ENCODE results near the gene DNAH2.

Gene DNAH2

GRCh38 chr17:7840441-7840840, 122.9 kb downstream of the DNAH2 start:
- no peak for DNase-seq

DNA sequence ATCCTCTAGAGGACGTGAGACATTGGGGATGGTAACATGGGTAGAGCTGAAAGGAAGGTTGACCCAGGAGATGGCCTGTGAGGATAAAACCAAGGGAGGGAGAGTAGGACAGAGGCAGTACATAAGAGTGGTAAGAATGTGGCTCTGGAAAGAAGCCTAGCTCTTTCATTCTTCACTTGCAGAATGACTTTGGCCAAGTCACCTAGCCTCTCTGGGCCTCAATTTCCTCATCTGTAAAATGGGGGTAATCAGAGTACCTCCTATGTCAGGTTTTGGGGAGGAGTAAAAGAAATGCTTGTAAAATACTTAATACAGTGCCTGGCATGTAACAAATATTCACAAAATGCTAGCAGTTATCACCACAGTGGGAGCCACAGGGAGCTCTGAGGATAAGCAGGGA, 123.3 kb downstream of the DNAH2 start:
- no peak for DNase-seq

- DNase-seq: peak; percentile 80
These were observed 123.9 kb downstream of the DNAH2 start for GRCh38 chr17:7841396-7841914.

GRCh38 chr17:7841915-7842379, 124.4 kb downstream of the DNAH2 start:
- DNase-seq: peak; percentile 71

GRCh38 chr17:7842380-7843256, 125.1 kb downstream of the DNAH2 start:
- peak; percentile 92 for DNase-seq

GRCh38 chr17:7843257-7843535, 125.7 kb downstream of the DNAH2 start:
- DNase-seq: no peak

- DNase-seq: peak; percentile 79
These were observed 126.2 kb downstream of the DNAH2 start for GRCh38 chr17:7843536-7844291.

DNA sequence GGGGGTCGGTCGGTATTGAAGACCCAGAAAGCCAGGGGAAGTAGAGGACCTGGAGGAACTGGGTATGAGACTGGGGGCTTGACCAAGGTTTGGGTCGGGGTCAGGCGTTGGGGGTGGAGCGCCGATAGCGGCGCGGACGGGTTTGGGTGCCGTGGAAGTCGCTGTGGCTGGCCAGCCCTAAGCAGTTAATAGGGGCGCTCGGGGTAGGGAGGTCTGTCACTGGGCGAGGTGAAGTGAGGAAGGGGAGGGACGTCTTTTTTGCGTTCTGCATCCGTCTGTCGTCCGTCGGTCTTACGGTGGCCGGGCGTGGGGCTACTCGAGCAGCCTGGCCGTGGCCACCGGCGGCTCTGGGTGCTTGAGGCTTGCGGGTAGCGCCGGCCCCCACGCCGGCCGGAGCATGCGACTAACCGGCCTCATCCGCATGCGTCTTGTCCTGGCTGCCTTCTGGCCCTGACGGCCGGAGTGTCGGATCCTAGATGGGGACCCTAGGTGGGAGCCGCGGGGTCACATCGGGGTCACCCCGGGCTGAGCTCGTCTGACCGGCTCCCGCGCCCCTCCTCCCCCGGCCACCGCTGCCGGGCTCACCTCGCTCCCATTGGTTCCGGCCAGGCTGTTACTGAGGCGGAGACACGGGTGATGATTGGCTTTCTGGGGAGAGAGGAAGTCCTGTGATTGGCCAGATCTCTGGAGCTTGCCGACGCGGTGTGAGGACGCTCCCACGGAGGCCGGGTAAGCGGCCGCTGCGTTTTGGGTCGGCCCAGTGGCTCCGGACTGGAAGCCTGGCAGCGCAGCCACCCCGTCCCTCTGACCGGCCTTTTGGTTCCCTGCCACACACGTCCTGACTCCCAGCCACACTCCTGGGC, 127.0 kb downstream of the DNAH2 start:
- peak; percentile 95 for DNase-seq

DNA sequence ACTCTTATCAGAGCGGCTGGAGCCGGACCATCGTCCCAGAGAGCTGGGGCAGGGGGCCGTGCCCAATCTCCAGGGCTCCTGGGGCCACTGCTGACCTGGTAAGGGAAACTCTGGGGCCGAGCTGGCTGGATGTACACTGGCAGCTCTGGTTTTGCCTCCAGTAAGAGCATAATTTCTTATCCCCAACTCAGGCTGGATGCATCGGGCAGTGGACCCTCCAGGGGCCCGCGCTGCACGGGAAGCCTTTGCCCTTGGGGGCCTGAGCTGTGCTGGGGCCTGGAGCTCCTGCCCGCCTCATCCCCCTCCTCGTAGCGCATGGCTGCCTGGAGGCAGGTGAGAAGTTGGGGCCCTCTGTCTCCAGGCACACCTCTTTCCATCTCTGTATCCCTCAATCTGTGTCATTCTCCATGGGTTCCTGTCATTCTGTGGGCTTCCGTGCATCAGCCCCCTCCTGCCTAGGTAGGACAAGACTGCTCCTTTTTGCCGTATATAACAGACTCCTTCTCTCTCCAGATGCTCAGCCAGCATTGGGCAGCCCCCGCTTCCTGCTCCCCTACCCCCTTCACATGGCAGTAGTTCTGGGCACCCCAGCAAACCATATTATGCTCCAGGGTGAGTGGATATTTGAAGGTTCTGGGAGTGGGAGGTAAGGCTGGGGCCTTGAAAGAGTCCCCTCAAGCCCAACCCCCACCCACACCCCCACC, 128.0 kb downstream of the DNAH2 start:
- DNase-seq: no peak

- DNase-seq: no peak
These were observed 128.7 kb downstream of the DNAH2 start for GRCh38 chr17:7846063-7846735.

DNA sequence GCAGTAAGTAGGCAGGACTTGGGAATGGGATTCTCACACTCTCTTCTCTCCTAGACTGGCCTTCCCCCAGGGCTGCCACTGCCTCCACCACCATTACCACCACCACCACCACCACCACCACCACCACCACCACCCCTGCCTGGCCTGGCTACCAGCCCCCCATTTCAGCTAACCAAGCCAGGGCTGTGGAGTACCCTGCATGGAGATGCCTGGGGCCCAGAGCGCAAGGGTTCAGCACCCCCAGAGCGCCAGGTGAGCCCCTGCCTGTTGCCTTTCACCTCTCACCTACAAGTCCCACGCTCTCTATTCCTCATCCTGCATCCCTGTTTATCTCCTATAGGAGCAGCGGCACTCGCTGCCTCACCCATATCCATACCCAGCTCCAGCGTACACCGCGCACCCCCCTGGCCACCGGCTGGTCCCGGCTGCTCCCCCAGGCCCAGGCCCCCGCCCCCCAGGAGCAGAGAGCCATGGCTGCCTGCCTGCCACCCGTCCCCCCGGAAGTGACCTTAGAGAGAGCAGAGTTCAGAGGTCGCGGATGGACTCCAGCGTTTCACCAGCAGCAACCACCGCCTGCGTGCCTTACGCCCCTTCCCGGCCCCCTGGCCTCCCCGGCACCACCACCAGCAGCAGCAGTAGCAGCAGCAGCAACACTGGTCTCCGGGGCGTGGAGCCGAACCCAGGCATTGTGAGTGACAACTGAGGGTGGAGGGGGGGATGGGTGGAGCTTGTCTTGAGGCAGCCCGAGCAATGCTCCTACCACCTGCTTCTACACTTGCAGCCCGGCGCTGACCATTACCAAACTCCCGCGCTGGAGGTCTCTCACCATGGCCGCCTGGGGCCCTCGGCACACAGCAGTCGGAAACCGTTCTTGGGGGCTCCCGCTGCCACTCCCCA, 129.5 kb downstream of the DNAH2 start:
- DNase-seq: no peak

DNA sequence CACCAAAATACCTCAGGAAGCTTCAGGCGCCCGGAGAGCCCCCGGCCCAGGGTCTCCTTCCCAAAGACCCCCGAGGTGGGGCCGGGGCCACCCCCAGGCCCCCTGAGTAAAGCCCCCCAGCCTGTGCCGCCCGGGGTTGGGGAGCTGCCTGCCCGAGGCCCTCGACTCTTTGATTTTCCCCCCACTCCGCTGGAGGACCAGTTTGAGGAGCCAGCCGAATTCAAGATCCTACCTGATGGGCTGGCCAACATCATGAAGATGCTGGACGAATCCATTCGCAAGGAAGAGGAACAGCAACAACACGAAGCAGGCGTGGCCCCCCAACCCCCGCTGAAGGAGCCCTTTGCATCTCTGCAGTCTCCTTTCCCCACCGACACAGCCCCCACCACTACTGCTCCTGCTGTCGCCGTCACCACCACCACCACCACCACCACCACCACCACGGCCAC, 130.6 kb downstream of the DNAH2 start:
- DNase-seq: no peak

DNA sequence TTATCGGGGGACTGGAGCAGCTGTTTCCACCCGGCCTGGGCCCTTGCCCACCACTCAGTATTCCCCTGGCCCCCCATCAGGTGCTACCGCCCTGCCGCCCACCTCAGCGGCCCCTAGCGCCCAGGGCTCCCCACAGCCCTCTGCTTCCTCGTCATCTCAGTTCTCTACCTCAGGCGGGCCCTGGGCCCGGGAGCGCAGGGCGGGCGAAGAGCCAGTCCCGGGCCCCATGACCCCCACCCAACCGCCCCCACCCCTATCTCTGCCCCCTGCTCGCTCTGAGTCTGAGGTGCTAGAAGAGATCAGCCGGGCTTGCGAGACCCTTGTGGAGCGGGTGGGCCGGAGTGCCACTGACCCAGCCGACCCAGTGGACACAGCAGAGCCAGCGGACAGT, 131.2 kb downstream of the DNAH2 start:
- no peak for DNase-seq

DNA sequence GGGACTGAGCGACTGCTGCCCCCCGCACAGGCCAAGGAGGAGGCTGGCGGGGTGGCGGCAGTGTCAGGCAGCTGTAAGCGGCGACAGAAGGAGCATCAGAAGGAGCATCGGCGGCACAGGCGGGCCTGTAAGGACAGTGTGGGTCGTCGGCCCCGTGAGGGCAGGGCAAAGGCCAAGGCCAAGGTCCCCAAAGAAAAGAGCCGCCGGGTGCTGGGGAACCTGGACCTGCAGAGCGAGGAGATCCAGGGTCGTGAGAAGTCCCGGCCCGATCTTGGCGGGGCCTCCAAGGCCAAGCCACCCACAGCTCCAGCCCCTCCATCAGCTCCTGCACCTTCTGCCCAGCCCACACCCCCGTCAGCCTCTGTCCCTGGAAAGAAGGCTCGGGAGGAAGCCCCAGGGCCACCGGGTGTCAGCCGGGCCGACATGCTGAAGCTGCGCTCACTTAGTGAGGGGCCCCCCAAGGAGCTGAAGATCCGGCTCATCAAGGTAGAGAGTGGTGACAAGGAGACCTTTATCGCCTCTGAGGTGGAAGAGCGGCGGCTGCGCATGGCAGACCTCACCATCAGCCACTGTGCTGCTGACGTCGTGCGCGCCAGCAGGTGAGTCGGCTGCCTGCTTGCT, 131.7 kb downstream of the DNAH2 start:
- DNase-seq: no peak

- no peak for DNase-seq
These were observed 132.4 kb downstream of the DNAH2 start for GRCh38 chr17:7849751-7850504.

- DNase-seq: no peak
These were observed 133.3 kb downstream of the DNAH2 start for GRCh38 chr17:7850701-7851437.

DNA sequence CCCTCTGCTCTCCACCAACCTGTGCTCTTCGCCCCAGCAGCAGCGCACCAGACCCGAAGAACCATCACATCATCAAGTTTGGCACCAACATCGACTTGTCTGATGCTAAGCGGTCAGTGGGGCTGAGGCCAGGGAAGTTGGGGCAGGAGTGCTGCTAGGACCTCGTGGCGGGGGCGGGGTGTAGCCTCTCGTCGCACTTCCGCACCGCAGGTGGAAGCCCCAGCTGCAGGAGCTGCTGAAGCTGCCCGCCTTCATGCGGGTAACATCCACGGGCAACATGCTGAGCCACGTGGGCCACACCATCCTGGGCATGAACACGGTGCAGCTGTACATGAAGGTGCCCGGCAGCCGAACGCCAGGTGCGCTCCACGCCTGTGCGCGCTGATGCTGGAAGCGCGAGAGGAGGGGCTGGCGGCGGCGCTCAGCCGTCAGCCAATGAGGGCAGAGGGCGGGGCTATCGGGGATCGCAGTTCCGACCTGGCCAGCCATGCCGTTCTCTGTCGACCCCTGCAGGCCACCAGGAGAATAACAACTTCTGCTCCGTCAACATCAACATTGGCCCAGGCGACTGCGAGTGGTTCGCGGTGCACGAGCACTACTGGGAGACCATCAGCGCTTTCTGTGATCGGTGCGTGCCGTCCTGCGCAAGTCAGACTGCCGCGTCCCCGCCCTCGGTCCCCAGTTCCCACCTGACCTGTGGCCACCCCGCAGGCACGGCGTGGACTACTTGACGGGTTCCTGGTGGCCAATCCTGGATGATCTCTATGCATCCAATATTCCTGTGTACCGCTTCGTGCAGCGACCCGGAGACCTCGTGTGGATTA, 134.1 kb downstream of the DNAH2 start:
- DNase-seq: peak; percentile 74

DNA sequence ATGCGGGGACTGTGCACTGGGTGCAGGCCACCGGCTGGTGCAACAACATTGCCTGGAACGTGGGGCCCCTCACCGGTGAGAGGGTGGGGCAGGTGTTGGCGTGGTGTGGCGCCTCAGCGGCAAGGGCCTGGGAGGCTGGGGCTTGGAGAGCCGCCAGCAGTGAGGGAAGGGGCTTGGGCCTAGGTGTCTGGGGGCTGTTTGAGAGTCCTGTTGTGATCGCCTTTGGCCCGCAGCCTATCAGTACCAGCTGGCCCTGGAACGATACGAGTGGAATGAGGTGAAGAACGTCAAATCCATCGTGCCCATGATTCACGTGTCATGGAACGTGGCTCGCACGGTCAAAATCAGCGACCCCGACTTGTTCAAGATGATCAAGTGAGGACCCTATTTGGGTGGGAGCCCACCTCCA, 134.7 kb downstream of the DNAH2 start:
- no peak for DNase-seq
